GM19351 (cell line): ENCODE data around the gene SERPING1.

Source experiments
- ATAC-seq: cut with Tn5 transposase; IDR thresholded peaks from one replicate; pipeline ENCODE4 v1.9.1; 2021; ENCODE audit warnings: mild to moderate bottlenecking, moderate library complexity; ENCODE audit not compliant: unreplicated experiment

SERPING1 gene

GRCh38 chr11:57597916-57598830, 688 bp downstream of the SERPING1 start:
- no peak for ATAC-seq

DNA sequence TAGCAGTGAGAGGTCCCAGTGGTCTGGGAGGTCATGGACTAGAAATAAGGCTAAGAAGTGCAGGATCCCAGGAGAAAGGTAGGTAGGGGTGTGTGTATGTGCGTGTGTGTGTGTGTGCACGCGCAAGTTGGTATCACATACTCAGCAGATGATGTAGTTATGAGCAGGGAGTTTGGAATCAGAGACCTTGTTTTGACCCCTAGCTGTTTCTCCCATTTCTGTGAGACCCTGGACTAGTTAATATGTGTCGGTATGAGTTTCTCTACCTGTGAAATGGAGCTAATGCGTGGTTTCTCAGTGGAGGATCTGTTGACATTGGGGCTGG, 1.3 kb downstream of the SERPING1 start:
- no peak for ATAC-seq

DNA sequence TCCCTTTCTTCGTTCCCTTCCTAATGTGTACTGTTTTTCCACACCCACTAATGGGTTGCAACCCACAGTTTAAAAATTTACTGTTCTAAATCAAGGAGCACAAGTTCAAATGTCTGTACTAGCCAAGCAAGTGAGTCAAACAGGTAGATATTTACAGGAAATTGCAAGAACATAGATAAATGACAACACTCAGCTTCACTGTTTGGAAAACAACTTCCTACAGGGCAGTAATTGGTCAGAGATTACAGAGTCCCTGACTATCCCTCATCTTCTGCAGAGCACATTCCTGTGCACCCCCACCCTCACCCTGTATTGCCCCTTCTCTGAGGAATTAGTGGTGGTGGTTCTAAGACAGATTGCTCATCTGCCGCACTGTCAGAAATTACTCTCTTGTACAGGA, 1.9 kb downstream of the SERPING1 start:
- no peak for ATAC-seq

GRCh38 chr11:57601297-57601696, 3.8 kb downstream of the SERPING1 start:
- ATAC-seq, result no peak

DNA sequence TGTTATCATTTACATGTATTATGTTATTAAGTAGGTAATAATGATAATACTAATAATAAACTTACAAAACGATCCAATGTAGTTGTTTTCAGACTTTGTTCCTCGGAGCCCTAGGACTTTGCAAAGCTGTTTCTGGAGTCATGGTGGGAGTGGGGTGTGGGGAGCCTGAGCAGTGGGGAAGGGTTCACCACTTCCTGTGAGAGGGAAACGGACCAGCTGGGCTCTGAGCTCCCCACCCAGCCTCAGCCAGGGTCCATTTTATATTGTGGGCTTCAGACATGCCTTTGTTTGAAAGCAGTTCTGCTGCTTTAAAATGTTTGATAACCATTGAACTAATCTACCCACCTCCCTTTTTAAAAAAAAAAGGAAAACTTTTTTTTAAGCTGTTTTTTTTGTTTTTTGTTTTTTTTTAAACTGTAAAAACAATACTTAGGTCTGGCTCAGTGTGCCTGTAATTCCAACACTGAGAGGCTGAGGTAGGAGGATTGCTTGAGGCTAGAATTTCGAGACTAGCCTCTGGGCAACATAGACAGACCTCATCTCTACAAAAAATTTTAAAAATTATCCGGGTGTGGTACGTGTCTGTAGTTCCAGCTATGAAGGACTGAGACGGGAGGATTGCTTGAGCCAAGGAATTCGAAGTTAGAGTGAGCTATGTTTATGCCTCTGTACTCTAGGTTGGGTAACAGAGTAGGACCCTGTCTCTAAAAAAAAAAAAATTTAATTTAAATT, 7.0 kb downstream of the SERPING1 start:
- ATAC-seq, result no peak

GRCh38 chr11:57605028-57605420, 7.5 kb downstream of the SERPING1 start:
- no peak for ATAC-seq

GRCh38 chr11:57610170-57610569, 12.7 kb downstream of the SERPING1 start:
- no peak for ATAC-seq

DNA sequence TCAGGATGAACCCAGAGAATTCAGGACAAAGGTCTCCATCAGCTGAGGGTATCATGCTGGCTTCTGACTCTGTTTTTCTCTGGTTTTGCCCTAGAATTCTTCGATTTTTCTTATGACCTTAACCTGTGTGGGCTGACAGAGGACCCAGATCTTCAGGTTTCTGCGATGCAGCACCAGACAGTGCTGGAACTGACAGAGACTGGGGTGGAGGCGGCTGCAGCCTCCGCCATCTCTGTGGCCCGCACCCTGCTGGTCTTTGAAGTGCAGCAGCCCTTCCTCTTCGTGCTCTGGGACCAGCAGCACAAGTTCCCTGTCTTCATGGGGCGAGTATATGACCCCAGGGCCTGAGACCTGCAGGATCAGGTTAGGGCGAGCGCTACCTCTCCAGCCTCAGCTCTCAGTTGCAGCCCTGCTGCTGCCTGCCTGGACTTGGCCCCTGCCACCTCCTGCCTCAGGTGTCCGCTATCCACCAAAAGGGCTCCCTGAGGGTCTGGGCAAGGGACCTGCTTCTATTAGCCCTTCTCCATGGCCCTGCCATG, 16.8 kb downstream of the SERPING1 start:
- ATAC-seq, result no peak

GRCh38 chr11:57615308-57615707, 17.8 kb downstream of the SERPING1 start:
- no peak for ATAC-seq

DNA sequence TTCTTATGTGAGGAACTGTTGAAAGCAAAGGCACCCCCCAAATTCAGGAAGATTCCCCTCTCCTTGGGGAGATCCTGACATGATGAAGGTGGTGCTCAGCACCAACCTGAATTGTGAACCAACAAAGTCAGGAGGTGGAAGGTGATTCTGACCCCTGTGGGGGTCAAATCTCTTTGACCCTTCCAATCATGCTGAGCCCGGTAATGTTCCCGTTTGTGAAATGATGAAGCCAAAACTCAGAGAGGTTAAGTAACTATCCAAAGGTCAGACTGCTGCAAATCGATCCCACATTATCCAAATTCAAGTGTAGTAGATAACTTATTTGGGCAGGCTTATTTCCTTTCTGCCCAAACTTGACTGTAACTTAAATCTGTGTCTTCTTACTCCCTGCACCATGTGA, 19.1 kb downstream of the SERPING1 start:
- ATAC-seq, result no peak

DNA sequence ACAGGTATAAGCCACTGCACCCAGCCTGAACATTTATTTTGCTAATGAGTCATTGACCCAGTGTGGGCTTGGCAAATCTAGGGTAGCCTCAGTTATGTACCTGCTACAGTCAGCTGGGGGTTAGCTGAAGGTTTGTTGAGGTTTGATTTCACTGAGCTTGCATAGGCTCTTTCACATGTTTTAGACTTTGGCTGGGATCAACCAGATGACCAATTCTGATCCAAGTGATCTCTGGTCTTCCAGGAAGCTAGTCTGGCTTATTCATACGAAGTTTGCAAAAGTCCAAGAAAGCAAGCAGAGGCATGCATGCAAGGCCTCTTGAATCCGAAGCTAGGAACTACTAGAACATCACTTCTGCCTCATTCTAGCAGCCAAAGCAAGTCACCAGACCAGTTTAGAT, 21.0 kb downstream of the SERPING1 start:
- ATAC-seq, result no peak

DNA sequence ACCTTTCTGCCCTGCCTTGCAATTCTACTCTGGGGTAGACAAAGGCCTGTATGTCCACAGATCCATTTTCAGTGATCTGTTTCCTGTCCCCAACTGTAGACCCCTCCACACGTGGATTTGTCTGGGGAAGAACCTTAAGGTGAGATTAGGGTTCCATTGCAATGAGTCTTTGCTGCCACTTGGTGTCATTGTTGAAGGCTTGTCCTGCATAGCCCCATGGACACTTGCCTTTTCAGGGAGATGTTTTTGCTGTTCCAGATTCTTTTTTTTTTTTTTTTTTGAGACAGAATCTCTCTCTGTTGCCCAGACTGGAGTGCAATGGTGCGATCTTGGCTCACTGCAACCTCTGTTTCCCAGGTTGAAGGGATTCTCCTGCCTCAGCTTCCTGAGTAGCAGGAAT, 21.8 kb downstream of the SERPING1 start:
- ATAC-seq, result no peak

- ATAC-seq, result no peak
Measured at GRCh38 chr11:57620467-57620866, 23.0 kb downstream of the SERPING1 start.

DNA sequence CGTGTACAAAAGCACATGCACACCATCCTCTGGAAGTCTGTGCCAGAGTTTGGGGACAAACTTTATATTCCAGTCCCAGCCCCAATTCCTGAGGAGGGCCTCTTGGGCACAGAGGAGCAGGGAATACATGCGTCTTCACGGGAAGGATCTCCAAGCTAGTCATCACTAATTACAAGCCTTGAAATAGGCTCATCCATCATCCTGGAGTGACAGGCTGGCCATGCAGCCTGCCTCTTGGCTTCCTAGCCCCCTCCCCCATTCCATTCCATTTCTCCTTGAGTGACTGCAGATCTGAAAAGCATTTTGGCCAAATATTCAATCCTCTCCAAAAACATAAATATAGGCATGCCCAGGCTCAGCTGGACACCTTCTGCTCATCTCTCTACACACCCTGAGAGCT, 24.8 kb downstream of the SERPING1 start:
- no peak for ATAC-seq

DNA sequence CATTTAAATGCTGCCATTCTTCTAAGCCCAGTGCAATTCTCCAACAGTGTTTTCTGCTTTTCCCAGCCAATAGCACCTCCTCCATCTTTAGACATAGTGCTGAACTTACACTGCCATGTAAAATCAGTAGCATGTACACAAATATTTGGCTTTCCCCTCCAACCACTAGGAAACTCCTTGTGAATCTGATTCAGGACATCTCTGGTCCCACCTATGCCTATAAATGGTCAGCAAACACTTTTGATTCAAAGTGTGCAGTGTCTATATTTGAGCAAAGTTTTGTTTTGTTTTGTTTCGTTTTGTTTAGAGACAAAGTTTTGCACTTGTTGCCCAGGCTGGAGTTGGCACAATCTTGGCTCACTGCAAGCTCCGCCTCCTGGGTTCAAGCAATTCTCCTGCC, 27.4 kb downstream of the SERPING1 start:
- no peak for ATAC-seq

- ATAC-seq, result no peak
Measured at GRCh38 chr11:57626895-57627294, 29.4 kb downstream of the SERPING1 start.

- ATAC-seq, result no peak
Measured at GRCh38 chr11:57630171-57630570, 32.7 kb downstream of the SERPING1 start.

DNA sequence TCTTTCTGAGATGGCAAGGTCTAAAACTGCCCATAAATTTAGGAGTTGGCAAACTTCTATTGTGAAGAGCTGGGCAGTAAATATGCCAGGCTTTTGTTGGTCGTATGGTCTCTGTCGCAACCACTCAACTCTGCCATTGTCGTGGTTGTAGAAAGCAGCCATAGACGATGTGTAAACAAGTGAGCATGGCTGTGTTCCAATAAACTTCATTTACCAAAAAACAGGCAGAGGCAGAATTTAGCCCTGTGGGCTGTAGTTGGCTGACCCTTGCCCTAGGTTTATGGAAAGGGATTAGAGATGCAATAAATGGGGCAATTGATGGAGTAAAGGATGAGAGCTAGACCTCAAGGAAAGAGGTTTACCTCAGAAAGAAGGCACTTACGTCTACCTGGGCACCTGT, 34.6 kb downstream of the SERPING1 start:
- ATAC-seq, result no peak

DNA sequence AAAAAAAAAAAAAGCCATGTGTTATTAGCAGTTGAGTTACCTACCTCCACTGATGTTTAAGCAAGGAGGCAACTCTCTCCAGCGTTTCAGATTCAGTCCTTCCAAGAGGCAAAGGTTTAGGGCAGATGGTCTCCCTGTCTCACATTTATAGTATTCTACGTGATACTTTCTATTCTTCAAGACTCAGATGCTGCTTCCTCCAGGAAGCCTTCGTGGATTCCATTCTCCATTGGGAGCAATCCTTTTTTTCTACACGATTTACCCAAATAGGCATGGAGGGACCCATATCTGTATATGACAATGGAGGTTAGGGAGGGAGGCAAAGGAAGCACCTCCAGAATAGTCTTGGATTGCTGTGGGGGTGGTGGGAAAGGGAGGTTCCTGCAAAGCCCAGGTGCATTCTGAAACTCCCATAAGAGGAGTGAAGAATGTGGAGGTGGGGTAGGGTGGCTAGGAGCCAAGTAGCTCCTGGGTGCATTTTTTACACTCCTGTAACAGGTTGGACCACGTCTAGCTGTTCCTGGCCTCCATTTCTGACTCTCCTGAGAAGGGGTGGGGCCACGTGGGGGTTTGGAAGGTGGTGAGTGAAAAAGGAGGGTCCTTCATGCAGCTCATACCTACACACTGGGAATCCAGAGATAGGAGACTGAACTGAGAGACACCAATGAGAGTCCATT, 36.0 kb downstream of the SERPING1 start:
- ATAC-seq, result no peak

DNA sequence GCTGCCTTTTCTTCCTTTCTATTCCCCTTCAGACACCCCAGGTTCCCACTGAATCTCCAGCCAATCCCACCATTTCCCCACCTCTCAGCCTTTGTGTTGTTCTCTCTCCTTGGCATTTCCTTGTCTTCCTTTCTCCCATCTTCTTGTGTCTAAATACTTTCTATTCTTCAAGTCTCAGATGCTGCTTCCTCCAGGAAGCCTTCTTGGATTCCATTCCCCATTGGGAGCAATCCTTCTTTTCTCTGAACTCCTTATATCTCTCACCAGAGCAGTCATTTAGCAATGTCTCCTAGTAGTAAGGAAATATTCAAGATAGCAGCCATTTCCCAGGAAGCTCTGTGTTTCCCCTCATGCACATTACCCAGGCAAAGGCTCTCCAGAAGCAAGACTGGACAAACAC, 36.8 kb downstream of the SERPING1 start:
- no peak for ATAC-seq

DNA sequence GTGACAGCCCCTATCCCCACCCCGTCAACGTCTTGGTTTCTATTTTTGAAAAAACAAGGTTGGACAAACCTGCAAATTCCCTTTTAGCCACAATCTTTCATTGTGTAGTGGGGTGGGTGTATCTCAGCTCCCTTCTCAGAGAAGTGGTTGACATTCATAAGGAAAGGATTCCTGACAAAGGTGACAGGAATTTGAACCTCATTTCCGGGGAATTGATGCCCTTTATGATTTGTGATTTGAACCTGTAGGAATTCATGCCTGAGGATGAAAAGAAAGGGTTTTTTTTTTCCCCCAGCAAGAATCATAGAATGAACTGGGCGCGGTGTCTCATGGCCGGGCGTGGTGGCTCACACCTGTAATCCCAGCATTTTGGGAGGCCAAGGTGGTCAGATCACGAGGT, 37.8 kb downstream of the SERPING1 start:
- no peak for ATAC-seq

GRCh38 chr11:57637626-57638004, 40.1 kb downstream of the SERPING1 start:
- no peak for ATAC-seq
